Keratinocyte (primary cell): ENCODE measurements around the gene RAB1B.

Experiments used
- CTCF ChIP-seq, 3 experiments: IDR thresholded peaks in 1 of 3; conservative IDR thresholded peaks in 1 of 3; optimal IDR thresholded peaks in 1 of 3; 2 replicates in 2 of 3; 3 replicates in 1 of 3; pipeline versions ENCODE3 to v1.5.1; 2011; ENCODE audit warnings: low read length in 3 of 3, mild to moderate bottlenecking in 3 of 3, moderate library complexity in 2 of 3, control low read depth in 1 of 3, inconsistent platforms in 1 of 3; ENCODE audit not compliant: insufficient read depth in 2 of 3; ENCODE audit errors: extremely low read depth in 1 of 3
- EZH2 ChIP-seq: IDR thresholded peaks from one replicate; pipeline ENCODE4 v1.6.1; 2012; ENCODE audit warnings: inconsistent platforms, mild to moderate bottlenecking, low read length, moderate library complexity

- TF ChIP-seq CTCF (optimal IDR thresholded peaks at IDR 0.05 in 1 of 3, IDR thresholded peaks at IDR 0.05 in 1 of 3, conservative IDR thresholded peaks at IDR 0.05 in 1 of 3; ENCODE audit: extremely low read depth in 1 of 3, insufficient read depth in 2 of 3, low read length in 3 of 3) (no peak), EZH2 (no peak)
These were observed 18.3 kb downstream of the RAB1B start for GRCh38 chr11:66286699-66287098.
